Testis (tissue), 3 donors: ENCODE data around the gene TMEM263. TPM values are rescaled to one million over a fixed set of nuclear protein-coding genes. Genes with fewer than 3 reads are reported as not detected.
"Not testable (repeated sequence)": the region's sequence is repeated elsewhere in the genome, so short reads cannot be mapped to it uniquely, and the experiment has no call there.

ENCODE experiments used
- DNase-seq: peaks from one replicate; pipeline ENCODE4 v3.0.0-alpha.2; 2019
- H3K27ac ChIP-seq, 2 donors: fragments of 200-600 bp; sonication (generic); one replicate each; pipeline ENCODE4 v1.5.1; 2019
- H3K27me3 ChIP-seq: fragments of 200-600 bp; sonication (generic); one replicate; pipeline ENCODE4 v1.5.1; 2019
- H3K36me3 ChIP-seq: fragments of 200-600 bp; sonication (generic); one replicate; pipeline ENCODE4 v1.5.1; 2017; ENCODE audit warnings: low read depth; ENCODE audit errors: missing control alignments
- H3K4me1 ChIP-seq: fragments of 200-600 bp; sonication (generic); one replicate; pipeline ENCODE4 v1.5.1; 2019
- H3K4me3 ChIP-seq, 2 donors: fragments of 200-600 bp; sonication (generic); one replicate each; pipeline ENCODE4 v1.5.1; 2017 to 2019
- H3K9me3 ChIP-seq: fragments of 200-600 bp; sonication (generic); one replicate; pipeline ENCODE4 v1.5.1; 2017
- CTCF ChIP-seq, 3 experiments: fragments of 450-650 bp in 2 of 3; fragments of 200-600 bp in 1 of 3; sonication (generic) in 1 of 3; IDR thresholded peaks; one replicate each; pipeline ENCODE4 v1.5.1; 2016 to 2019; ENCODE audit warnings: antibody characterized with exemption in 3 of 3, mild to moderate bottlenecking in 2 of 3, moderate library complexity in 1 of 3
- POLR2A ChIP-seq: fragments of 450-650 bp; IDR thresholded peaks from one replicate; pipeline ENCODE4 v1.6.1; 2017; ENCODE audit warnings: antibody characterized with exemption, mild to moderate bottlenecking, moderate library complexity
- WGBS, 2 donors: methylation state at CpG; one replicate each; pipeline ENCODE4 v1.1.5; 2018; 5-methylcytosine and 5-hydroxymethylcytosine counted together
- intact Hi-C: fragments of 100-400 bp; cut with DNase I; formaldehyde crosslinking; loops from one replicate; pipeline ENCODE4 v1.15.1; 2023; ENCODE audit warnings: low total_unique reads
- polyA plus RNA-seq: library from polyadenylated mRNA; stranded (reverse); fragments of 350-450 nt; fragmentation: Illumina TruSeq; extraction: RNeasy Lipid Tissue Mini Kit (QIAGEN cat#74804); gene quantifications from one replicate; pipeline ENCODE4 v1.2.3, GENCODE V29; 2014; ENCODE audit warnings: low read depth, low replicate concordance; ENCODE audit not compliant: insufficient read depth
- total RNA-seq, 2 donors: library from RNA; depleted of rRNA; stranded (reverse); fragments of >200 nt; gene quantifications; one replicate each; pipeline ENCODE4 v1.2.3, GENCODE V29; 2016

The TMEM263 gene
- total and polyA plus RNA-seq, 3 donors from 2014 or later, result 33.6 to 45.3 (median 40.5) TPM

DNA sequence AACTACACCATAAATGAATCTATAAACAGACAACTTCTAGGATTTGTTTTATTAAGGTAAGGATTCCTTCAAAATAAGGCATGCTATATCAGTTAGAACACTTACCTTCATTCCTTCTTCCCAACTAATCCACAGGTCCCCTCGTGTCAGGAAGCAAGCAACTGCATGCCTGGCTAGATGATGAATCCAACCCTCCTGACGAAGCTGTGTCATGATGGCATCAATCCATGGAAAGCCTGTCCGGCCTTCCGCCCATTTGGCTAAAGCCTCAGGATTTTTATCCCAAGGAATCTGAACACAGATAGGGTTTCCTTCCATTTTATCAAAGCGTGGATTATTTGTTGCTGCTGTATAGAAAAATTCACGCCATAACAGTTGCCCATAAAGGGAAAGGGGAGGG is 43.7 kb downstream of the TMEM263 start:
- WGBS, 2 donors, result 92 to 93% methylated on average over 6 of the region's 6 CpGs
- Histone ChIP-seq H3K36me3 (no peaks in the 10 kb centered on the region), H3K4me3 (no peak overlapping the region), H3K27me3 (no peaks in the 10 kb centered on the region), H3K4me1 (peaks cover 4% of the 10 kb centered on the region), H3K27ac (no peak overlapping the region), H3K9me3 (no peaks in the 10 kb centered on the region)
- TF ChIP-seq CTCF (IDR thresholded peaks at IDR 0.05) (no peak), POLR2A (no peak)
- intact Hi-C loops, result no loop called here
- DNase-seq, result no peak

DNA sequence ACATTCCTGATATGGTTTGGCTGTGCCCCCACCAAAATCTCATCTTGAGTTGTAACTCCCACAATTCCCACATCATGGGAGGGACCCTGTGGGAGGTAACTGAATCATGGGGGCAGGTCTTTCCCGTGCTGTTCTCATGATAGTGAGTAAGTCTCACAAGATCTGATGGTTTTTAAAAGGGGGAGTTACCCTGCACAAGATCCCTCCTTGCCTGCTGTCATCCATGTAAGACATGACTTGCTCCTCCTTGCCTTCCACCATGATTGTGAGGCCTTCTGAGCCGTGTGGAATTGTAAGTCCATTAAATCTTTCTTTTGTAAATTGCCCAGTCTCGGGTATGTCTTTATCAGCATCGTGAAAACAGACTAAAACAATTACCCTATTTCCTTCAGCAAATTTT is 47.0 kb downstream of the TMEM263 start:
- intact Hi-C loops, H3K27me3 ChIP-seq, H3K9me3 ChIP-seq, H3K4me3 ChIP-seq, H3K4me1 ChIP-seq, H3K36me3 ChIP-seq, DNase-seq, H3K27ac ChIP-seq: not testable (repeated sequence)
- 62 to 77% methylated on average over 4 of the region's 4 CpGs for WGBS, 2 donors

- no peaks in the 10 kb centered on the region for H3K4me1 ChIP-seq
- no peak overlapping the region for H3K27ac ChIP-seq
- no peak for TF ChIP-seq CTCF (IDR thresholded peaks at IDR 0.05)
- intact Hi-C loops, result no loop called here
- H3K9me3 ChIP-seq, result no peaks in the 10 kb centered on the region
- no peak for DNase-seq
- H3K4me3 ChIP-seq, result no peak overlapping the region
- H3K36me3 ChIP-seq, result no peaks in the 10 kb centered on the region
- no peaks in the 10 kb centered on the region for H3K27me3 ChIP-seq
- 94 to 99% methylated on average over 4 of the region's 4 CpGs for WGBS, 2 donors
Observed at GRCh38 chr12:107007411-107007810, 51.7 kb downstream of the TMEM263 start.

DNA sequence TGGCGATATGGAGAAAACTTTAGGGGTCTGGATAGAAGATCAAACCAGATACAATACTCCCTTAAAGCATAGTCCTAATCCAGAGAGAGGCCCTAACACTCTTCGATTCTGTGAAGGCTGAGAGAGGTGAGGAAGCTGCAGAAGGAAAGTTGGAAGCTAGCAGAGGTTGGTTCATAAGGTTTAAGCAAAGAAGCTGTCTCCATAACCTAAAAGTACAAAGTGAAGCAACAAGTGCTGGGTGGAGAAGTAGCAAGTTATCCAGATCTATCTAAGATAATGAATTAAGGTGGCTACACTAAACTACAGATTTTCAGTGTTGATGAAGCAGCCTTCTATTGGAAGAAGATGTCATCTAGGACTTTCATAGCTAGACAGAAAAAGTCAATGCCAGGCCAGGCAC is 55.8 kb downstream of the TMEM263 start:
- no peak overlapping the region for H3K4me3 ChIP-seq
- H3K27ac ChIP-seq, result no peak overlapping the region
- no peaks in the 10 kb centered on the region for H3K9me3 ChIP-seq
- no peaks in the 10 kb centered on the region for H3K4me1 ChIP-seq
- WGBS, 2 donors, result 85 to 94% methylated on average over 2 of the region's 2 CpGs
- DNase-seq, result no peak
- no peaks in the 10 kb centered on the region for H3K36me3 ChIP-seq
- intact Hi-C loops, result no loop called here
- no peaks in the 10 kb centered on the region for H3K27me3 ChIP-seq
- TF ChIP-seq POLR2A, result no peak
- no peak for TF ChIP-seq CTCF (IDR thresholded peaks at IDR 0.05)

DNA sequence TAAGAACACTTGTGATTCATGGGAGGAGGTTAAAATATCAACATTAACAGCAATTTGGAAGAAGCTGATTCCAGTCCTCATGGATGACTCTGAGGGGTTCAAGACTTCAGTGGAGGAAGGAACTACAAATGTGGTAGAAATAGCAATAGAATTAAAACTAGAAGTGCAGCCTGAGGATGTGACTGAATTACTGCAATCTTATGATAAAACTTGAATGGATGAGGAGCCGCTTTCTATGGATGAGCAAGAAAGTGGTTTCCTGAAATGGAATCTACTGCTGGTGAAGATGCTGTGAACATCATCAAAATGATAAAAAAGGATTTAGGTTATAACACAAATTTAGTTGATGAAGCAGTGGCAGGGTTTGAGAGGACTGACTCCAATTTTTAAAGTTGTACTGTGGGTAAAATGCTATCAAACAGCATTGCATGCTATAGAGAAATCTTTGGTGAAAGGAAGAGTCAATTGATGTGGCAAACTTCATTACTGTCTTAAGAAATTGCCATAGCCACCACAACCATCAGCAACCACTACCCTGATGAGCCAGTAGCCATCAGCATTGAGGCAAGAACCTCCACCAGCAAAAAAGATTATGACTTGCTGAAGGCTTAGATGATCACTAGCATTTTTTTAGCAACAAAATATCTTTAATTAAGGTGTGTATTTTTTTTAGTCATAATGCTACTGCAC is 57.2 kb downstream of the TMEM263 start:
- Histone ChIP-seq H3K36me3 (no peaks in the 10 kb centered on the region), H3K4me3 (no peak overlapping the region), H3K27ac (no peak overlapping the region), H3K4me1 (no peaks in the 10 kb centered on the region), H3K9me3 (no peaks in the 10 kb centered on the region), H3K27me3 (no peaks in the 10 kb centered on the region)
- WGBS, 2 donors, result 82 to 100% methylated on average over 1 of the region's 1 CpG
- DNase-seq, result no peak
- TF ChIP-seq CTCF (IDR thresholded peaks at IDR 0.05), result no peak
- TF ChIP-seq POLR2A, result no peak
- intact Hi-C loops, result no loop called here
